ENCODE measurements around the gene PUDP. TPM values are rescaled to one million over a fixed set of nuclear protein-coding genes. Genes with fewer than 3 reads are reported as not detected.

PUDP gene
- polyA plus RNA-seq, 1 donor from 2014 or later: 18.2 TPM

DNA sequence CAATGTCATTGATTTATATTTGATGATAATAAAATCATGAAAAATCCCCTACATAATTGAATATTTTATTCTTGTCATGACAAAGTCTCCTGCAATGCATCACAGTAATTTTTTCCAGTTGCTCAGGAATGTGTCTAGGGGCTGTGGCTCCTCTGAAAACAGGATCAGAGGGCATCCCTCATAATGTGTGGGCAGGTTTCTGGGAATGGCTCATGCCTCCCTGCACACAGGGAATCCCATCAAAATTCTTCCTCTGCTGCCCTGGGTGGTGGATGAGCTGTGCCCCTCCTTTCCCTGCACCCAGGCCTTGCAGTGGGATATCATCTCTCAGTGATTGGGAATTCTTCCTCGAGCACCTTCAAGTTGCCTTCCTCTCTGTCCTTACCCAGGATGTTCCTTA is 20.4 kb upstream of the PUDP start:
- no peak overlapping the region for H2AFZ ChIP-seq (ENCODE audit: low read depth, low read length)
- no peaks in the 10 kb centered on the region for H3K79me2 ChIP-seq (replicated peaks; ENCODE audit: insufficient read depth, low read length)
- no peaks in the 10 kb centered on the region for H3K9me3 ChIP-seq (ENCODE audit: low read length)
- H4K20me1 ChIP-seq (ENCODE audit: insufficient read depth): no peaks in the 10 kb centered on the region
- no peak overlapping the region for H3K27ac ChIP-seq (ENCODE audit: low read length)
- H3K4me3 ChIP-seq (ENCODE audit: low read length): no peak overlapping the region
- H3K27me3 ChIP-seq (ENCODE audit: insufficient read depth, low read depth, low read length): no peaks in the 10 kb centered on the region
- no peaks in the 10 kb centered on the region for H3F3A ChIP-seq (ENCODE audit: insufficient read depth, low read length, poor library complexity, severe bottlenecking)
- H3K36me3 ChIP-seq (ENCODE audit: insufficient read depth, low read length): no peaks in the 10 kb centered on the region
- TF ChIP-seq MXI1 (conservative IDR thresholded peaks at IDR 0.05; ENCODE audit: poor library complexity, severe bottlenecking) (no peak), RAD21 (conservative IDR thresholded peaks at IDR 0.05) (no peak), EZH2 (IDR thresholded peaks at IDR 0.05; ENCODE audit: borderline replicate concordance, insufficient read depth, low read length, poor library complexity, severe bottlenecking) (no peak), EP300 (conservative IDR thresholded peaks at IDR 0.05; ENCODE audit: poor library complexity, severe bottlenecking) (no peak), TAF1 (IDR thresholded peaks at IDR 0.05; ENCODE audit: low read depth) (no peak), SMC3 (conservative IDR thresholded peaks at IDR 0.05; ENCODE audit: poor library complexity) (no peak), POLR2AphosphoS5 (IDR thresholded peaks at IDR 0.05) (no peak)
- TF ChIP-seq, protein P1, sequence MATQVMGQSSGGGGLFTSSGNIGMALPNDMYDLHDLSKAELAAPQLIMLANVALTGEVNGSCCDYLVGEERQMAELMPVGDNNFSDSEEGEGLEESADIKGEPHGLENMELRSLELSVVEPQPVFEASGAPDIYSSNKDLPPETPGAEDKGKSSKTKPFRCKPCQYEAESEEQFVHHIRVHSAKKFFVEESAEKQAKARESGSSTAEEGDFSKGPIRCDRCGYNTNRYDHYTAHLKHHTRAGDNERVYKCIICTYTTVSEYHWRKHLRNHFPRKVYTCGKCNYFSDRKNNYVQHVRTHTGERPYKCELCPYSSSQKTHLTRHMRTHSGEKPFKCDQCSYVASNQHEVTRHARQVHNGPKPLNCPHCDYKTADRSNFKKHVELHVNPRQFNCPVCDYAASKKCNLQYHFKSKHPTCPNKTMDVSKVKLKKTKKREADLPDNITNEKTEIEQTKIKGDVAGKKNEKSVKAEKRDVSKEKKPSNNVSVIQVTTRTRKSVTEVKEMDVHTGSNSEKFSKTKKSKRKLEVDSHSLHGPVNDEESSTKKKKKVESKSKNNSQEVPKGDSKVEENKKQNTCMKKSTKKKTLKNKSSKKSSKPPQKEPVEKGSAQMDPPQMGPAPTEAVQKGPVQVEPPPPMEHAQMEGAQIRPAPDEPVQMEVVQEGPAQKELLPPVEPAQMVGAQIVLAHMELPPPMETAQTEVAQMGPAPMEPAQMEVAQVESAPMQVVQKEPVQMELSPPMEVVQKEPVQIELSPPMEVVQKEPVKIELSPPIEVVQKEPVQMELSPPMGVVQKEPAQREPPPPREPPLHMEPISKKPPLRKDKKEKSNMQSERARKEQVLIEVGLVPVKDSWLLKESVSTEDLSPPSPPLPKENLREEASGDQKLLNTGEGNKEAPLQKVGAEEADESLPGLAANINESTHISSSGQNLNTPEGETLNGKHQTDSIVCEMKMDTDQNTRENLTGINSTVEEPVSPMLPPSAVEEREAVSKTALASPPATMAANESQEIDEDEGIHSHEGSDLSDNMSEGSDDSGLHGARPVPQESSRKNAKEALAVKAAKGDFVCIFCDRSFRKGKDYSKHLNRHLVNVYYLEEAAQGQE (IDR thresholded peaks at IDR 0.05; ENCODE audit: borderline replicate concordance): no peak
- TF ChIP-seq, protein P2, sequence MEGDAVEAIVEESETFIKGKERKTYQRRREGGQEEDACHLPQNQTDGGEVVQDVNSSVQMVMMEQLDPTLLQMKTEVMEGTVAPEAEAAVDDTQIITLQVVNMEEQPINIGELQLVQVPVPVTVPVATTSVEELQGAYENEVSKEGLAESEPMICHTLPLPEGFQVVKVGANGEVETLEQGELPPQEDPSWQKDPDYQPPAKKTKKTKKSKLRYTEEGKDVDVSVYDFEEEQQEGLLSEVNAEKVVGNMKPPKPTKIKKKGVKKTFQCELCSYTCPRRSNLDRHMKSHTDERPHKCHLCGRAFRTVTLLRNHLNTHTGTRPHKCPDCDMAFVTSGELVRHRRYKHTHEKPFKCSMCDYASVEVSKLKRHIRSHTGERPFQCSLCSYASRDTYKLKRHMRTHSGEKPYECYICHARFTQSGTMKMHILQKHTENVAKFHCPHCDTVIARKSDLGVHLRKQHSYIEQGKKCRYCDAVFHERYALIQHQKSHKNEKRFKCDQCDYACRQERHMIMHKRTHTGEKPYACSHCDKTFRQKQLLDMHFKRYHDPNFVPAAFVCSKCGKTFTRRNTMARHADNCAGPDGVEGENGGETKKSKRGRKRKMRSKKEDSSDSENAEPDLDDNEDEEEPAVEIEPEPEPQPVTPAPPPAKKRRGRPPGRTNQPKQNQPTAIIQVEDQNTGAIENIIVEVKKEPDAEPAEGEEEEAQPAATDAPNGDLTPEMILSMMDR (IDR thresholded peaks at IDR 0.05; ENCODE audit: poor library complexity, severe bottlenecking): no peak
- no peaks in the 10 kb centered on the region for H3K9me2 ChIP-seq (ENCODE audit: insufficient read depth, low read length)
- H3K9ac ChIP-seq (ENCODE audit: low read length): no peak overlapping the region
- no peak overlapping the region for H3K4me2 ChIP-seq (ENCODE audit: low read length)

DNA sequence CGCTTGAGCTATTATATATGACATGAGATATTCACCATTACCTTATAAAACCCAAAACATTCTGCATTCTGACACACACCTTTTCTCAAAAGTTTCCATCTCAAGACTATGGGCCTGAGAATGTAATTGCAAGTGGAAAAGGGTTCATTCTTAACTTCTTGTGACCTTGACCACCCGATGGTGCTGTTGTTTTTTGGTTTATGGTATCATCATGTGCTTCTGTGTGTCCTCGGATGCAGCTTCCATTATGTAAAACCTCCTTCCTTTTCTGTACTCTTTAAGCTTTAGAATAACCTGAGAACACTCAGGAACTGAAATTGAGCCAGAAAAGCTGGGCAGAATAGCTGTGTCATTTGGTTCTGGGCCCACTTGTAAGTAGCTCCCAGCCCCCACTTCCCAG is 16.2 kb upstream of the PUDP start:
- TF ChIP-seq EP300 (conservative IDR thresholded peaks at IDR 0.05; ENCODE audit: poor library complexity, severe bottlenecking): no peak
- no peak for TF ChIP-seq TAF1 (IDR thresholded peaks at IDR 0.05; ENCODE audit: low read depth)
- TF ChIP-seq SMC3 (conservative IDR thresholded peaks at IDR 0.05; ENCODE audit: poor library complexity): no peak
- no peak for TF ChIP-seq EZH2 (IDR thresholded peaks at IDR 0.05; ENCODE audit: borderline replicate concordance, insufficient read depth, low read length, poor library complexity, severe bottlenecking)
- TF ChIP-seq, protein P1 (IDR thresholded peaks at IDR 0.05; ENCODE audit: borderline replicate concordance): no peak
- Histone ChIP-seq H3K27ac (ENCODE audit: low read length) (no peak overlapping the region), H3K27me3 (ENCODE audit: insufficient read depth, low read depth, low read length) (no peaks in the 10 kb centered on the region)

More for the DNA sequence above, 16.2 kb upstream of the PUDP start:
- no peaks in the 10 kb centered on the region for H4K20me1 ChIP-seq (ENCODE audit: insufficient read depth)
- H3K4me2 ChIP-seq (ENCODE audit: low read length): no peak overlapping the region
- no peaks in the 10 kb centered on the region for H3K9me2 ChIP-seq (ENCODE audit: insufficient read depth, low read length)
- no peaks in the 10 kb centered on the region for H3K9me3 ChIP-seq (ENCODE audit: low read length)
- no peak overlapping the region for H3K4me3 ChIP-seq (ENCODE audit: low read length)
- H3F3A ChIP-seq (ENCODE audit: insufficient read depth, low read length, poor library complexity, severe bottlenecking): no peaks in the 10 kb centered on the region
- no peaks in the 10 kb centered on the region for H3K79me2 ChIP-seq (replicated peaks; ENCODE audit: insufficient read depth, low read length)
- H2AFZ ChIP-seq (ENCODE audit: low read depth, low read length): no peak overlapping the region
- H3K9ac ChIP-seq (ENCODE audit: low read length): no peak overlapping the region
- H3K36me3 ChIP-seq (ENCODE audit: insufficient read depth, low read length): no peaks in the 10 kb centered on the region

Measured in neural cell (in vitro differentiated cells).